ENCODE data around the gene ZNF750.

DNA sequence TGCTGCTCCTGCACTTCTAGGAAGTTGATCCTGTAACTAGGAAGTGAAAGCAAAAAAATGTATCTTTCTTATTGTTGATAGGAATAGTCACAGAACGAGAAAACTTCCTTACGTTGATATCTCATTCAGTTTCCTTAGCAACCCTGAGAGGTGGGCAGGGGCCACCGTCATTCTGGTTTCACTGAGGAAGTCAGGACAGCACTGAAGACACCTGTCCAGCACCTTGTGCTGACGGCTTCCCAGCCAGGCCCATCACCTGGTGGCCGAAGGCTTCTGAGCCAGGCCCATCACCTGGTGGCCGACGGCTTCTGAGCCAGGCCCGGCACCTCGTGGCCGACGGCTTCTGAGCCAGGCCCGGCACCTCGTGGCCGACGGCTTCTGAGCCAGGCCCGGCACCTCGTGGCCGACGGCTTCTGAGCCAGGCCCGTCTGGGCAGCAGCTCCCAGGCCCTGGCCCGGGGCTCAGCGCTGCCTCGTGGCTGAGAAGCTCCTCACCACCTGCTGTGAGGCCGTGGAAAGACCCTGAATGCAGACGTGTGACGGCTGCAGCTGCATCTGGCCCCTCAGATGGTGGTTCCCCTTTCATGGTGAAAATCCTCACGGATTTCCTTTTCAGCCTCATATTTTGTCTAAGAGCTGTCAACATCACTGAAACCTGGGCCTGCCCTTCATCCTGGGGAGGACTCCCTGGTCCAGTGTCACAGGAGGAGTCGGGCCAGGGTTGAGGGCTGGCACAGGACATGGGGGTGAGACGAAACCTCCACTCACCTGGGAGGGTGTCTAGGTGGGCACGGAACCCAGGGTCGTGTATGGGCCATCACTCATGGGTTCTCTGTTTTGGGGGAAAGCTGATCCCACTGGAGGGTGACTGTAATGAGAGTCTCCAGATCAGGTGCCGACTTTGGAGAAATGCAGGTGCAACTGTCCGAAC, 33.0 kb upstream of the ZNF750 start:
- TF ChIP-seq MYC (IDR thresholded peaks at IDR 0.05; ENCODE audit: low read depth, low read length): no peak
- TF ChIP-seq CTCF (IDR thresholded peaks at IDR 0.05; ENCODE audit: low read depth, low read length): no peak
- TF ChIP-seq POLR2A (IDR thresholded peaks at IDR 0.05; ENCODE audit: extremely low read depth, insufficient read length): no peak
- TF ChIP-seq, protein P1, sequence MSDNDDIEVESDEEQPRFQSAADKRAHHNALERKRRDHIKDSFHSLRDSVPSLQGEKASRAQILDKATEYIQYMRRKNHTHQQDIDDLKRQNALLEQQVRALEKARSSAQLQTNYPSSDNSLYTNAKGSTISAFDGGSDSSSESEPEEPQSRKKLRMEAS (IDR thresholded peaks at IDR 0.05; ENCODE audit: low read depth, low read length): no peak

All from NB4 (cell line).